GM20000 (cell line): ENCODE results near the gene GPR3.

Experiments used
- DNase-seq: peaks from one replicate; pipeline ENCODE4 v3.0.0; 2012; ENCODE audit warnings: low spot score
- TF ChIP-seq, protein P1 (sequence below): IDR thresholded peaks from 2 replicates; pipeline ENCODE4 v1.5.1; 2012; ENCODE audit warnings: mild to moderate bottlenecking, control low read depth; ENCODE audit errors: extremely low read depth, missing control alignments

GPR3 gene

GRCh38 chr1:27360159-27361043, 32.0 kb upstream of the GPR3 start:
- TF ChIP-seq, protein P1, sequence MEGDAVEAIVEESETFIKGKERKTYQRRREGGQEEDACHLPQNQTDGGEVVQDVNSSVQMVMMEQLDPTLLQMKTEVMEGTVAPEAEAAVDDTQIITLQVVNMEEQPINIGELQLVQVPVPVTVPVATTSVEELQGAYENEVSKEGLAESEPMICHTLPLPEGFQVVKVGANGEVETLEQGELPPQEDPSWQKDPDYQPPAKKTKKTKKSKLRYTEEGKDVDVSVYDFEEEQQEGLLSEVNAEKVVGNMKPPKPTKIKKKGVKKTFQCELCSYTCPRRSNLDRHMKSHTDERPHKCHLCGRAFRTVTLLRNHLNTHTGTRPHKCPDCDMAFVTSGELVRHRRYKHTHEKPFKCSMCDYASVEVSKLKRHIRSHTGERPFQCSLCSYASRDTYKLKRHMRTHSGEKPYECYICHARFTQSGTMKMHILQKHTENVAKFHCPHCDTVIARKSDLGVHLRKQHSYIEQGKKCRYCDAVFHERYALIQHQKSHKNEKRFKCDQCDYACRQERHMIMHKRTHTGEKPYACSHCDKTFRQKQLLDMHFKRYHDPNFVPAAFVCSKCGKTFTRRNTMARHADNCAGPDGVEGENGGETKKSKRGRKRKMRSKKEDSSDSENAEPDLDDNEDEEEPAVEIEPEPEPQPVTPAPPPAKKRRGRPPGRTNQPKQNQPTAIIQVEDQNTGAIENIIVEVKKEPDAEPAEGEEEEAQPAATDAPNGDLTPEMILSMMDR: no peak
- peak; percentile 81 for DNase-seq

DNA sequence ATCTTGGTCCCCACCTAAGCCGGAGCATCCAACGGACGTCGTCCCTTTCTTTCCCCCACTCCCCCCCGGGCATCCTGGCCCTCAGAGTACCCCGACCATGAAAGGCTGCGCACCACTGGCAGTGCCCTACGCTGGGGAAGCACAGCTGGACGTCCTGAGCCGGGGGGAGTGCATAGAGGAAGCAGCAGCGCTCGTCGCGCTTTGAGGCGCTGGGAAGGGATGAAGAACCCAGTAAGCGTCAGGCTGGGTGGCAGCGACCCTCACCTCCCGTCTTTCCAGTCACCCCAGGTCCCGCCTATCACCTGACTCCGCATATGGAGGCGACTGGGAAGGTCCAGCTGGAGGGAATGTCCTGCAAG, 31.4 kb upstream of the GPR3 start:
- no peak for DNase-seq
- TF ChIP-seq, protein P1: no peak

- TF ChIP-seq, protein P1: no peak
- DNase-seq: no peak
Measured at GRCh38 chr1:27361553-27361952, 30.9 kb upstream of the GPR3 start.

DNA sequence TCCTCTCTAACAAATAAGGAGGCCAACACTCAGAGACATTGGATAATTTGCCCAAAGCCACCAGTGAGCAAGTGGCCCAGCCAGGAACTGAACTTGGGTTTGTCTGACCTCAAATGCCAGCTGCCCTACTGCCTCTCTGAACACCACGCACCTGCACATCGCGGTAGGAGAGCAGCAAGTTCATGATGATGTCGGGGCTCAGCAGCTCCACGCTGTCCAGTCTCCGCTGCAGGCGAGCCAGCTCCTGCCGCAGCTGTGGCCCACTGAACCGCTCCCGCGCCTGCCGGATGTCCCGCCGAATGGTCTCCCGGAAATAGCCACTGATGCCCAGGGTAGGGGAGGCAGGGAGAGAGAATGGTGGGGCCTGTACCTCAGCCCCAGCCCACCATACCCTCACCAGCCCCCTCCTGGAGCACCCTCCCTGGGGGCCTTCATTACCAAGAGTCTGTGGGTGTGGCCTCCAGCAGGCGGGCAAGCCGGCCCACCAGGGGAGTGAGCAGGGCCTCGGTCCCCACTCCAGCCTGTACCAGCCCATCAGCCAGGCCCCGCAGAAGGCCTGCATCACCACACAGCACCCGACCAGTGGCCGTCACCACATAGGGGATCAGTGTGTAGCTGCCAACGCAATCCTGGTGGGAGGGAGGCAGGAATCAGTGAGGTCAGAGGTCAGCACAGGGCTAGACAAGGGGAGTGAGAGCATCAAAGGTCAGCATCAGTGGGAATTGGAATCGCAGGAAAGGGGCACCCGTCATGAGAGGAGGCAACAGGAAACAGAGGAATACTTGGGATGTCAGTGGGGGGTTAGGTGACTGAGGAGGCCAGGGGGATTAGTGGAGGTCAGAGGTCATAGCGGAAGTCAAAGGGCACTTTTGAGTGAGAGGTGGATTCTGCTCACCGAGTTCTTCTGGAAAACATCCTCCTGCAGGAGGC, 28.4 kb upstream of the GPR3 start:
- DNase-seq: no peak
- TF ChIP-seq, protein P1: no peak

DNA sequence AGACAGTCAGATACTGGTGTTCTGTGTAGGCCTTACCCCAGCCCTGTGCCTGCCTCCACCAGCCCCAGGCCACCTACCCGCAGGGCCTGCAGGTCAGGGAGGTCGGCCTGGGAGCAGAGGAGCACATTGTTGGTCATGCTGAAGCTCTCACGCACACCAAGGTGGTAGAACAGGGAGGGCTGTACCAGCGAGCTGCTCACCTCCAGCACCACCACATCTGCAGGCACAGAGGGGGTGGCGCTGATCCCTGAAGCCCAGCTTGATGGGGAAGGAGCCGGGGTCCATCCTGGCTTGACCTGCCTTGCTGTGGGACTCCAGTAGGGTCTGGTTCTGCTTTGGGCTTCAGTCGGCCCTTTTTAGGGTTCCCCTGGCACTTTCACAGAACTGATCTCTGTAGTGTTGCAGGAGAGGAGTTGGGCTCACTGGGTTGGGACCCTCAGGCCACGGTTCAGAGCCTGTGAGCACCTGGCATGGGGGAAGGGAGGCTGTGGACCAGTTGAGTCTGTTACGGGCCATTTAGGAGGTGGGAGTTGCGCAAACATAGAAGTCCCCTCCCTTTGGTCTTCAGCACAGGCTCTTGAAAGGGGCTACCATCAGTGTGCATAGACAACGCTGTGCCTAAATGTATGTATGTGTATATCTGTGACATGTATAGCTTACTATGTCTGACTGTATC, 27.6 kb upstream of the GPR3 start:
- TF ChIP-seq, protein P1: no peak
- DNase-seq: no peak

DNA sequence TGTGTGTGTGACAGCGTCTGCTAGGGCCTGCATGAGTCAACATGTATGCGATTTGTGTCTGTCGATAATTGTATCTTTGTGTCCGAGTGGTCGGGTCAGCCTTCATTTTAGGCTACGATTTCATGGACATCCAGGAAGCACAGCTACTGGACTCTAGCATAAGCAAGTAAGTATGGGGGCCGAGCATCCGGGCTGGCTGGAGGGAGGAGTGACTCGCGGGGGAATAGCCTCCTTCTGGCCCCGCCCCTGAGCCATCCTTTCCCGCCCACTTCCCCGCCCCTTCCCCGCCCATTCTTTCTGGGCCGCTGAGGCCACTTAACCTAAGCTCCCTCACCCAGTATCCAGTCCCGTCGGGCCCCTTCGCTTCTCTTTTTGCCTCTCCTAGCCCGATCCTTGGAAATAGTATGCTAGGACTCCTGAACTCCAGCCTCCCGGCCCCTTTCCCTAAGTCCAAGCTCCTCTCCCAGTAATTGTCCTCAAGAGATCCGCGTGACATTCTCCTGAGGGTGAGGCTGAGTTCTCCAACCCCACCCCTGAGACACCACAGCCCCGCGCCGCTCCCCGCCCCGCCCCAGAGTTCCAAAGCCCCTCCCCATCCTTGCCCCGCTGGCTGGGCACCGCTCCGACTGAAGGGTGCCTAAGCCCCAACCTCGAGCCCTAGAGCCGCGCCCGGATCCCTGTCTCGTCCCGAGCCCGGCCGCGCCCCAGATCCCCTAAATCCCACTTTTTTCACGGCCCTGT, 26.9 kb upstream of the GPR3 start:
- TF ChIP-seq, protein P1: no peak
- peak; percentile 98 for DNase-seq
